PFSK-1 (cell line): ENCODE data around the gene CDC20B.

Experiments
- FOXP2 ChIP-seq: optimal IDR thresholded peaks from 2 replicates; pipeline ENCODE3; 2011; ENCODE audit warnings: borderline replicate concordance, control low read depth, inconsistent platforms; ENCODE audit not compliant: insufficient read depth; ENCODE audit errors: extremely low read length, extremely low read depth
- POLR2AphosphoS5 ChIP-seq: IDR thresholded peaks from 2 replicates; pipeline ENCODE4 v1.6.1; 2012; ENCODE audit warnings: low read depth, mild to moderate bottlenecking, control low read depth, low read length, moderate library complexity
- SIN3A ChIP-seq: IDR thresholded peaks from 2 replicates; pipeline ENCODE4 v1.6.1; 2012; ENCODE audit warnings: mild to moderate bottlenecking, low read length, moderate library complexity, borderline replicate concordance; ENCODE audit not compliant: insufficient read depth
- TAF1 ChIP-seq: IDR thresholded peaks from 2 replicates; pipeline ENCODE4 v1.6.1; 2012; ENCODE audit warnings: low read length, control low read depth, borderline replicate concordance; ENCODE audit not compliant: insufficient read depth
- TF ChIP-seq, protein P1 (sequence below), 2 experiments: IDR thresholded peaks; 2 replicates each; pipeline versions ENCODE4 v1.6.1 to v1.8.0; 2011 to 2012; ENCODE audit warnings: low read depth in 2 of 2, low read length in 2 of 2, control low read depth in 1 of 2, inconsistent platforms in 1 of 2, mild to moderate bottlenecking in 1 of 2, moderate library complexity in 1 of 2; ENCODE audit not compliant: insufficient read depth in 1 of 2

The CDC20B gene

DNA sequence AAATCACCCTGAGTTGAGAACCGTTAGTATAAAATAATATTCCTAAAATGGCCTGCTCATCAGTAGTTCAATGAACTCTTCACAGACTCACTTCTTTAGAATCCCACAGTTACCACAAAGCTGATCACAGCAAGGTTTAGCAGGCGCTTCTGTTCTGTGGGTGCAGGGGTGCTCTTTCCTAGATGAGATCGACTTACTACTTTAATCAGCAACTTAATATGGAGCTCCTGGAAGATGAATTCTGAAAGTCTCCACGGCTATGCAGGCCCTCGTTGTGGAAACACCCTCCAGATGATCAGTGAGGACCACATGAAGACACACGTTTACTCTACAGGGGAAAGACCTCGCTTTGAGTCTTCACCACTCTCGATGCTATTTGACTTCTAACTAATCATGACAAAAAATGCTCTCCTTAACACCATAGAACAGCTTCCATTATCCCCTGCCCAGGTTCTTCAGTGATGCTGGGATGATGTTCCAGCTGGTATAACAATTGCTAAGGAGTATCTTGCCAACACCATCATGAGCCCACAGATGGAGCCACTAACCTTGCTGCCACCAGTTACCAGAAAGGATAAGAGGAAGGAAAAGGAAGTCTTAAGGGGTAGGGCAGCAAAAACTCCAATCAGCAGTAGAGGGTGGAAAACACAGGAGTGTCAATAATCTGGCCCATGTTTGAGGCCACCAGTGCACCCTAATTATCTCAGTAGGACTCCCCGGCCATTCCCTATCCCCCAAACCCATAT, 30.9 kb downstream of the CDC20B start:
- no peak for TF ChIP-seq TAF1

DNA sequence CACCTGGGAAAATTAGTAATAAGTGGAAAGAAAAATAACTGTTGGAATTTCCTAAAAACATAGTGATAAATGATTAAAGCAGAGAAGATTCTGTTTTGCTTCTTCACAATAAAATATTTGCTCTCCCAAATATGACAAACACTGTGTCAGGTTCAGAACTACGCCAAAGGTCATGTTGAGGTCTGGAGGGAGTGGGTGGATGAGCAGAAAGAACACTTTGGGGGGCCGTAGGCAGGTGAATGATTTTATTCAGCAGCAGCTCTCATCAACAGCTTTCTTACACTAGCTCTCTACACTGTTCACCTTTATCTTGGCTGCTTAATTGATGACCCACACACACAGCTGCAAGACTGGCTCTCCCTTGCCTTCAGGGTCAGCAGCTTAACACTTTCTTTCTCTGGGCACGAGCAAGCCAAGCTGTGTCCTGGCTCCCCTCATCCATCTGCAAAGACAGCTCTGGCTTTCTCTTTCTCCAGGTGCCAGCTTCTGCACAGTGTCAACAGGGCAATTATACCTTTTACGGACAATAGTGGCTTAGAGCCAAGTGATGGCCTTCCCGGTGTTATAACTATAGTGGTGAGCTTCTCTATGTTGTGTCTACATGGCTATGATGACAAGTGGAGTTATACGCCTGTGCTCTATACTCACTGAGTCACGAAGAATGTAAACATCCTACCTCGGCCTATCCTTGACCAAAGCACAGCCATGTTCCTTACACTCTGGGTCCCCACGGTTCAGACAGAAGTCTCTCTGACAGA, 31.9 kb downstream of the CDC20B start:
- TF ChIP-seq POLR2AphosphoS5, result no peak
- no peak for TF ChIP-seq FOXP2
- TF ChIP-seq SIN3A, result no peak
- TF ChIP-seq, protein P1, sequence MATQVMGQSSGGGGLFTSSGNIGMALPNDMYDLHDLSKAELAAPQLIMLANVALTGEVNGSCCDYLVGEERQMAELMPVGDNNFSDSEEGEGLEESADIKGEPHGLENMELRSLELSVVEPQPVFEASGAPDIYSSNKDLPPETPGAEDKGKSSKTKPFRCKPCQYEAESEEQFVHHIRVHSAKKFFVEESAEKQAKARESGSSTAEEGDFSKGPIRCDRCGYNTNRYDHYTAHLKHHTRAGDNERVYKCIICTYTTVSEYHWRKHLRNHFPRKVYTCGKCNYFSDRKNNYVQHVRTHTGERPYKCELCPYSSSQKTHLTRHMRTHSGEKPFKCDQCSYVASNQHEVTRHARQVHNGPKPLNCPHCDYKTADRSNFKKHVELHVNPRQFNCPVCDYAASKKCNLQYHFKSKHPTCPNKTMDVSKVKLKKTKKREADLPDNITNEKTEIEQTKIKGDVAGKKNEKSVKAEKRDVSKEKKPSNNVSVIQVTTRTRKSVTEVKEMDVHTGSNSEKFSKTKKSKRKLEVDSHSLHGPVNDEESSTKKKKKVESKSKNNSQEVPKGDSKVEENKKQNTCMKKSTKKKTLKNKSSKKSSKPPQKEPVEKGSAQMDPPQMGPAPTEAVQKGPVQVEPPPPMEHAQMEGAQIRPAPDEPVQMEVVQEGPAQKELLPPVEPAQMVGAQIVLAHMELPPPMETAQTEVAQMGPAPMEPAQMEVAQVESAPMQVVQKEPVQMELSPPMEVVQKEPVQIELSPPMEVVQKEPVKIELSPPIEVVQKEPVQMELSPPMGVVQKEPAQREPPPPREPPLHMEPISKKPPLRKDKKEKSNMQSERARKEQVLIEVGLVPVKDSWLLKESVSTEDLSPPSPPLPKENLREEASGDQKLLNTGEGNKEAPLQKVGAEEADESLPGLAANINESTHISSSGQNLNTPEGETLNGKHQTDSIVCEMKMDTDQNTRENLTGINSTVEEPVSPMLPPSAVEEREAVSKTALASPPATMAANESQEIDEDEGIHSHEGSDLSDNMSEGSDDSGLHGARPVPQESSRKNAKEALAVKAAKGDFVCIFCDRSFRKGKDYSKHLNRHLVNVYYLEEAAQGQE (IDR thresholded peaks at IDR 0.05; ENCODE audit: insufficient read depth in 1 of 2, low read depth in 2 of 2, low read length in 2 of 2), result no peak
- no peak for TF ChIP-seq TAF1

- TF ChIP-seq POLR2AphosphoS5 (no peak), SIN3A (no peak)
Observed at GRCh38 chr5:55136521-55136920, 36.5 kb downstream of the CDC20B start.

- TF ChIP-seq SIN3A (no peak), TAF1 (no peak), POLR2AphosphoS5 (no peak), FOXP2 (no peak)
- TF ChIP-seq, protein P1 (IDR thresholded peaks at IDR 0.05; ENCODE audit: insufficient read depth in 1 of 2, low read depth in 2 of 2, low read length in 2 of 2), result no peak
Observed at GRCh38 chr5:55134053-55134722, 38.8 kb downstream of the CDC20B start.

DNA sequence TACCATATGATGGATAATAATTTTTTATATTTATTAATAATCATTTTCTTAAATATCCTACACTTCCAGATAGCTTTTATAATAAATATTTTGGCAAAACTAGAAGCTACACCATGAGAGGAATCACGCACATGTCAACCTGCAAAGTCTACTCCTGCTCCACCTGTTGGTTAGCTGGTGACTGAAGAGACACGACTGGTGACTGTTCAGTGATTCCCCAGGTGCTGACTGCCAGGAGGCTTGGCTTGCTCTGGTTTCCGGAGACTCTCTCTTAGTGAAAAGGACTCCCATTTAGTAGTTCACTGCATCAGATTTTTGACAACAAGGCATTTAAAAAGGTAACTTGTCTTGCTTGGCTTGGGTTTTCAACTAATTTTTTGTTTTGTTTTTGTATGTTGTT, 49.6 kb downstream of the CDC20B start:
- TF ChIP-seq FOXP2 (no peak), TAF1 (no peak), POLR2AphosphoS5 (no peak), SIN3A (no peak)
- TF ChIP-seq, protein P1 (IDR thresholded peaks at IDR 0.05; ENCODE audit: insufficient read depth in 1 of 2, low read depth in 2 of 2, low read length in 2 of 2), result no peak

DNA sequence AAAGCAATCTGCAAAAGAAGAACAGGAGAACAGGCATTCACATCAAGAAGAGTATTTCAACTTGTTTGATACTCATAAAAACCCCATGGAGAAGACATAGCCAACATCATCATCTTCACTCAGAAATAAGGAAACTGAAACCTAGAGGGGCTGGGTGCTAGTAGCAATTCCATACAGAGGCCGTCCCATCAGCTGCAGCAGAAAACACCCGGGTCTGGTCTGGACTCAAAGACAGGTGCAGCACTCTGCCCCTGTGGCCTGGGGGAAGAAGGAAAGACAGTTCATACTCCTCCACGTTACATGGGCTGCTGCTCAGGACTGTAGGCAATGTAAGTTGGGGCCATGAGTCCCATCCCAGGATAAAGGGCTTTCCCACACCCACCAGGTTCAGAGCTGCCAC, 58.9 kb downstream of the CDC20B start:
- TF ChIP-seq SIN3A (no peak), TAF1 (no peak), FOXP2 (no peak), POLR2AphosphoS5 (no peak)
- TF ChIP-seq, protein P1 (IDR thresholded peaks at IDR 0.05; ENCODE audit: insufficient read depth in 1 of 2, low read depth in 2 of 2, low read length in 2 of 2), result no peak
